Common myeloid progenitor, CD34-positive (primary cell): ENCODE data around the gene SLC26A11.

Source experiments
- CTCF ChIA-PET: fragments of 350-600 bp; sonication (Branson Sonifier 250); formaldehyde crosslinking; loops from one replicate; lab custom pipeline; 2021; ENCODE audit warnings: antibody characterized with exemption; lab: Charles Lee
- POLR2A ChIA-PET: fragments of 350-600 bp; sonication (Branson Sonifier 250); formaldehyde crosslinking; loops from one replicate; lab custom pipeline; 2021; ENCODE audit warnings: antibody characterized with exemption; lab: Charles Lee
- DNase-seq, 3 donors: peaks; one replicate each; pipeline versions ENCODE4 v3.0.0 to v3.0.0-alpha.2; 2013
- H3K27ac ChIP-seq, 2 experiments: 1 replicate in 1 of 2; 2 replicates in 1 of 2; pipeline ENCODE4 v1.7.0; 2013; ENCODE audit warnings: inconsistent platforms in 2 of 2, low read length in 2 of 2, mild to moderate bottlenecking in 2 of 2, low read depth in 1 of 2, moderate library complexity in 1 of 2; ENCODE audit not compliant: severe bottlenecking in 2 of 2, insufficient read depth in 1 of 2, poor library complexity in 1 of 2
- H3K27me3 ChIP-seq, 5 experiments: replicated peaks in 2 of 5; 1 replicate in 3 of 5; 2 replicates in 2 of 5; pipeline versions ENCODE4 v1.6.1 to v1.7.0; 2013; ENCODE audit warnings: low read length in 4 of 5, mild to moderate bottlenecking in 2 of 5, moderate library complexity in 2 of 5, inconsistent platforms in 1 of 5; ENCODE audit not compliant: insufficient read depth in 5 of 5, control insufficient read depth in 4 of 5
- H3K36me3 ChIP-seq, 4 experiments: 1 replicate in 2 of 4; 2 replicates in 2 of 4; pipeline versions ENCODE4 v1.6.1 to v1.7.0; 2013; ENCODE audit warnings: low read length in 3 of 4, control low read depth in 1 of 4, mild to moderate bottlenecking in 1 of 4; ENCODE audit not compliant: control insufficient read depth in 4 of 4, insufficient read depth in 4 of 4
- H3K4me1 ChIP-seq, 4 experiments: 1 replicate in 3 of 4; 2 replicates in 1 of 4; pipeline versions ENCODE4 v1.6.1 to v1.7.1; 2013; ENCODE audit warnings: low read length in 3 of 4, mild to moderate bottlenecking in 3 of 4, control low read depth in 1 of 4, inconsistent platforms in 1 of 4, moderate library complexity in 1 of 4; ENCODE audit not compliant: control insufficient read depth in 4 of 4, insufficient read depth in 4 of 4; ENCODE audit errors: control extremely low read depth in 1 of 4
- H3K4me3 ChIP-seq, 7 experiments: 1 replicate in 4 of 7; 2 replicates in 3 of 7; pipeline versions ENCODE4 v1.5.1 to v1.7.0; 2013; ENCODE audit warnings: mild to moderate bottlenecking in 7 of 7, low read length in 6 of 7, moderate library complexity in 6 of 7, inconsistent platforms in 2 of 7, low read depth in 2 of 7, control low read depth in 1 of 7; ENCODE audit not compliant: insufficient read depth in 4 of 7, control insufficient read depth in 1 of 7; ENCODE audit errors: extremely low read depth in 1 of 7
- H3K9me3 ChIP-seq, 5 experiments: 1 replicate in 4 of 5; 2 replicates in 1 of 5; pipeline versions ENCODE4 v1.6.1 to v1.7.1; 2013; ENCODE audit warnings: low read length in 4 of 5, mild to moderate bottlenecking in 2 of 5, inconsistent platforms in 1 of 5, low read depth in 1 of 5, moderate library complexity in 1 of 5; ENCODE audit not compliant: control insufficient read depth in 4 of 5, insufficient read depth in 2 of 5; ENCODE audit errors: control extremely low read depth in 1 of 5
- WGBS: methylation state at CpG from one replicate; pipeline ENCODE4 v1.1.5; 2013; ENCODE audit not compliant: insufficient coverage; 5-methylcytosine and 5-hydroxymethylcytosine counted together

SLC26A11 gene

GRCh38 chr17:80187090-80187489 is 33.1 kb upstream of the SLC26A11 start:
- Histone ChIP-seq H3K4me3 (no peak overlapping the region), H3K36me3 (no peaks in the 10 kb centered on the region), H3K9me3 (no peaks in the 10 kb centered on the region), H3K27me3 (peaks cover 0 to 3% (median 0%) of the 10 kb centered on the region in 5 experiments), H3K27ac (no peak overlapping the region), H3K4me1 (peaks cover 0 to 7% (median 2%) of the 10 kb centered on the region in 4 experiments)
- 98% methylated on average over 15 of the region's 16 CpGs for WGBS
- ChIA-PET POLR2A (no interaction called here), CTCF (interaction anchor here (0.8 to 1.0 kb wide), 2 partner anchors 8 to 12 kb away, joined by 3 read pairs; no protein-coding TSS in a partner anchor)
- no peak for DNase-seq

GRCh38 chr17:80187515-80187941 is 32.7 kb upstream of the SLC26A11 start:
- no peak overlapping the region for H3K27ac ChIP-seq
- no peaks in the 10 kb centered on the region for H3K9me3 ChIP-seq
- POLR2A ChIA-PET = no interaction called here
- CTCF ChIA-PET = interaction anchor here (0.8 kb wide), 1 partner anchor 11 kb away, joined by 3 read pairs; no protein-coding TSS in a partner anchor
- H3K4me3 ChIP-seq = no peak overlapping the region
- 100% methylated on average over 4 of the region's 18 CpGs for WGBS
- H3K36me3 ChIP-seq = no peaks in the 10 kb centered on the region
- H3K4me1 ChIP-seq = peaks cover 0 to 9% (median 2%) of the 10 kb centered on the region in 4 experiments
- no peak for DNase-seq
- H3K27me3 ChIP-seq = peaks cover 0 to 6% (median 0%) of the 10 kb centered on the region in 5 experiments

GRCh38 chr17:80189611-80190010 is 30.6 kb upstream of the SLC26A11 start:
- WGBS = 95% methylated on average over 12 of the region's 23 CpGs
- POLR2A ChIA-PET = no interaction called here
- Histone ChIP-seq H3K4me1 (peaks cover 0 to 9% (median 2%) of the 10 kb centered on the region in 4 experiments), H3K9me3 (no peaks in the 10 kb centered on the region), H3K27ac (no peak overlapping the region), H3K36me3 (no peaks in the 10 kb centered on the region), H3K27me3 (peaks cover 0 to 8% (median 3%) of the 10 kb centered on the region in 5 experiments), H3K4me3 (no peak overlapping the region)
- no peak for DNase-seq
- CTCF ChIA-PET = interaction anchor here (1.1 kb wide), 1 partner anchor 13 kb away, joined by 3 read pairs; no protein-coding TSS in a partner anchor

GRCh38 chr17:80190716-80191115 is 29.5 kb upstream of the SLC26A11 start:
- no peak for DNase-seq
- ChIA-PET CTCF (interaction anchor here (1.0 to 1.3 kb wide), 3 partner anchors 12 to 171 kb away, joined by 3 to 4 read pairs (median 3); no protein-coding TSS in a partner anchor), POLR2A (interaction anchor here (0.5 kb wide), 1 partner anchor 1763 kb away, joined by 3 read pairs; no protein-coding TSS in a partner anchor)
- Histone ChIP-seq H3K27me3 (peaks cover 0 to 9% (median 3%) of the 10 kb centered on the region in 5 experiments), H3K9me3 (no peaks in the 10 kb centered on the region), H3K4me1 (peaks cover 0 to 9% (median 2%) of the 10 kb centered on the region in 4 experiments), H3K4me3 (no peak overlapping the region), H3K36me3 (no peaks in the 10 kb centered on the region), H3K27ac (no peak overlapping the region)
- WGBS = 96% methylated on average over 10 of the region's 10 CpGs

- CTCF ChIA-PET = interaction anchor here (1.0 to 1.3 kb wide), 6 partner anchors 12 to 183 kb away, joined by 3 to 4 read pairs (median 4); no protein-coding TSS in a partner anchor
- no peaks in the 10 kb centered on the region for H3K36me3 ChIP-seq
- POLR2A ChIA-PET = no interaction called here
- no peak overlapping the region for H3K4me3 ChIP-seq
- peaks cover 0 to 9% (median 2%) of the 10 kb centered on the region in 4 experiments for H3K4me1 ChIP-seq
- DNase-seq = no peak
- no peak overlapping the region for H3K27ac ChIP-seq
- H3K9me3 ChIP-seq = no peaks in the 10 kb centered on the region
- H3K27me3 ChIP-seq = peaks cover 0 to 9% (median 3%) of the 10 kb centered on the region in 5 experiments
- 96% methylated on average over 18 of the region's 20 CpGs for WGBS
Observed at GRCh38 chr17:80191192-80191591, 29.0 kb upstream of the SLC26A11 start.

- WGBS = 62% methylated on average over 17 of the region's 29 CpGs
- no peaks in the 10 kb centered on the region for H3K9me3 ChIP-seq
- H3K27ac ChIP-seq = no peak overlapping the region
- H3K4me1 ChIP-seq = peaks cover 0 to 9% (median 2%) of the 10 kb centered on the region in 4 experiments
- CTCF ChIA-PET = interaction anchor here (0.9 to 1.3 kb wide), 6 partner anchors 10 to 184 kb away, joined by 3 to 4 read pairs (median 4); no protein-coding TSS in a partner anchor
- H3K36me3 ChIP-seq = no peaks in the 10 kb centered on the region
- POLR2A ChIA-PET = interaction anchor here (0.6 kb wide), 1 partner anchor 56 kb away, joined by 3 read pairs; no protein-coding TSS in a partner anchor
- DNase-seq = peak in 2 of 3 donors; percentile 32 to 34
- peaks cover 0 to 9% (median 3%) of the 10 kb centered on the region in 5 experiments for H3K27me3 ChIP-seq
- no peak overlapping the region for H3K4me3 ChIP-seq
Observed at GRCh38 chr17:80191865-80192661, 28.2 kb upstream of the SLC26A11 start.
